Islet of Langerhans (tissue), 1 donor: Measurements from ENCODE around the gene NCKAP1.
"Not testable (repeated sequence)": the region's sequence is repeated elsewhere in the genome, so short reads cannot be mapped to it uniquely, and the experiment has no call there.

ENCODE experiments used
- FAIRE-seq: peaks from one replicate; lab custom pipeline; 2011; peaks lifted over from hg19 to GRCh38; lab: Jason Lieb, UNC

The NCKAP1 gene

DNA sequence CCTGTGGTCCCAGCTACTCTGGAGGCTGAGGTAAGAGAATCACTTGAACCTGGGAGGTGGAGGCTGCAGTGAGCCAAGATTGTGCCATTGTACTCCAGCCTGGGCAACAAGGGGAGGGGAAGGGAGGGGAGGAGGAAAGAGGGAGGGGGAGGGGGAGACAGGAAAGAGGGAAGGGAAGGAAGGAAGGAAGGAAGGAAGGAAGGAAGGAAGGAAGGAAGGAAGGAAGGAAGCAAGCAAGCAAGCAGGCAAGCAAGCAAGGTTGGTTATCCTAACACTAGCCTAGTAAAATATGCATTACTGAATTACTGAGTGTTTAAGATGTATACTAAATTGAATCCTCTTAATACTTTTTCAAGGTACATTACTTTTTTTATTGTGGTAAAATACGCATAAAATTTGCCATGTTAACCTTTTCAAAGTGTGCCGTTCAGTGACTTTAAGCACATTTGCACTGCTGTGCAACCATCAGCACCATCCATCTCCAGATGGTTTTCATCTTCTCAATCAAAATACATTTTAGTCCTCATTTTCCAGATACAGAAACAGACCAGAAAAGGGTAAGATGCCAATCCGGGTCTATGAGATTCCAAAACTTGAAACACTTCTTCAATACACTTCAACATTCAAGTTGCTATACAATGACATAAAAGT lies 28.9 kb downstream of the NCKAP1 start:
- no peak for FAIRE-seq

DNA sequence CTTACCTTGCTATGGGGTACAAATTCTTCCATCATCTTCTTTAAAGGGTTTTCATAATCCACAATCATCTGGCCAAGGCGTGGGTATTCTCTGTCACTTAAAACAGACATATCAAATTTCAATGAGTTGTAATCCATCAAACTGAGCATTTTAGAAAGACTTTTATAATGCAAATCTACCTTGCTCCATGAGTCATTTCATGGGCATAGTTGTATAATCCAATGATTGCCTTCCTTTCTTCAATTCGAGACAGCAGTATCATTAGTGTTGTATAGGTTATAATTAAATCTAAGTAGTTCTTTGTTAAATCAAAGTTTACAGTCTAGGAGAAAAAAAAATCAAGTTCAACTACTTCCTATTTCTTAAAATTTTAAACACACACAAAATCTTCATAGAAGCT lies 36.3 kb downstream of the NCKAP1 start:
- no peak for FAIRE-seq

DNA sequence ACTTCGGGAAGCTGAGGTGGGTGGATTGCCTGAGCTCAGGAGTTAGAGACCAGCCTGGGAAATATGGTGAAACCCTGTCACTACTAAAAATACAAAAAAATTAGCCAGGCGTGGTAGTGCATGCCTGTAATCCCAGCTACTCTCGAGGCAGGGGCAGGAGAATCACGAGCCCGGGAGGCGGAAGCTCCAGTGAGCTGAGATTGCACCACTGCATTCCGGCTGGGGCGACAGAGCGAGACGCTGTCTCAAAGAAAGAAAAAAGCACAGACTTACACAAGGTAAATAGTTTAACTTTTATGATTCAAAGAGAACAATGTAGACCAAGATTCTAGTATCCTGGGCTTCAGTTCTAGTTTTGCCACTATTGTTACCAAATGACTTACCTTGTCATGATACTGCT lies 37.4 kb downstream of the NCKAP1 start:
- no peak for FAIRE-seq

DNA sequence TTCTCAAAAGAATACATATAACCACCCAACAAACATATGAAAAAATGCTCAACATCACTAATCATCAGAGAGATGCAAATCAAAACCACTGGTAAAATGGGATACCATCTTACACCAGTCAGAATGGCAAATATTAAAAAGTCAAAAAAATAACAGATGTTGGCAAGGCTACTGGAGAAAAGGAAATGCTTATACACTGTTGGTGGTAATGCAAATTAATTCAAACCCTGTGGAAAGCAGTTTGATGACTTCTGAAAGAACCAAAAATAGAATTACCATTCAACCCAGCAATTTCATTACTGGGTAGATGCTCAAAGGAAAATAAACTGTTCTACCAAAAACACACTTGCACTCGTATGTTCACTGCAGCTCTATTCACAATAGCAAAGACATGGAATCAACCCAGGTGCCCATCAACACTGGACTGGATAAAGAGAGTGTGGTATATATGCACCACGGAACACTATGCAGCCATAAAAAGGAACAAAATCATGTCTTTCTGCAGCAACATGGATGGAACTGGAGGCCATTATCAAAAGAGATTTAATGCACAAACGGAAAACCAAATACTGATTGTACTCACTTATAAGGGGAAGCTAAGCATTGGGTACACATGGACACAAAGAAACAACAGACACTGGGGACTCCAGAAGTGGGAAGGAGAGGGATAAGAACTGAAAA lies 38.8 kb downstream of the NCKAP1 start:
- no peak for FAIRE-seq

DNA sequence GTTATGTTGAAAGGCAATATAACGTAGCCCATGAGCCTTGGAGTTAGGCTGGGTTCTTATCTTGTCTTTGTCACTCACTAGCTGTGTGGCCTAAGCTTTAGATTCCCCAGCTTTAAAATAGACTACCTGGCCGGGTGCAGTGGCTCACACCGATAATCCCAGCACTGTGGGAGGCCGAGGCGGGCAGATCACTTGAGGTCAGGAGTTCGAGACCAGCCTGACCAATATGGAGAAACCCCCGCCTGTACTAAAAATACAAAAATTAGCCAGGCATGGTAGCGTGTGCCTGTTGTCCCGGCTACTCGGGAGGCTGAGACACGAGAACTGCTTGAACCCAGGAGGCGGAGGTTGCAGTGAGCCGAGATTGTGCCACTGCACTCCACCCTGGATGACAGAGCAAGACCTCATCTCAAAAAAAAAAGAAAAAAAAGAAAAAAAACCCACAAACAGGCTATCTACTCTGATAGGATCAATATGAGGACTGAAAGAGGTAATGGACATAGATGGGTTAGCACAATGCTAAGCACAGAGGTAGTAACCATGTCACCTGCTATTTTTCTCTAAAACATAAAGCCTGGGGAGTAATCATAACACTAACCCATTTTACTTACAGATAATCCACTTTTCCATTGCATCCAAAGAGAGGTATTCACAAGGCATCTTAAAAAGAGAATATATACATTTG lies 43.9 kb downstream of the NCKAP1 start:
- FAIRE-seq, result no peak

DNA sequence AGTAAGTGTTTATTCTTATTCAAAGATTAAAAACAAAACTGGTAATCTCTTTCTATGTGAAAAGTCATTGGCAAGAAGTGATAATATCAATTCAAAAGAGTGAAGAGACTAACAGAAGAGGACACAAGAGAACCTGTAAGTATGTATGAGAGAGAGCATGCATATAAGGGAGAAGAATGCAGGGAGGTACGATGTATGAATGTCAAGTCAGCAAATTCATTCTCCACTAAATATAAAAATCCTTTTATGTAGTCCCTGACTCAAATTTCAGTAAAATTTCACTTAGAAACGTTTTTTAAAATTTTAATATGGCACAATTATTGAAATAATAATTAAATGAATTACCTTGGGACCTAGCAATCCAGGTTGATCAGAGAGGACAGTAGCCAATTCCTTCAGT lies 55.3 kb downstream of the NCKAP1 start:
- FAIRE-seq, result no peak

DNA sequence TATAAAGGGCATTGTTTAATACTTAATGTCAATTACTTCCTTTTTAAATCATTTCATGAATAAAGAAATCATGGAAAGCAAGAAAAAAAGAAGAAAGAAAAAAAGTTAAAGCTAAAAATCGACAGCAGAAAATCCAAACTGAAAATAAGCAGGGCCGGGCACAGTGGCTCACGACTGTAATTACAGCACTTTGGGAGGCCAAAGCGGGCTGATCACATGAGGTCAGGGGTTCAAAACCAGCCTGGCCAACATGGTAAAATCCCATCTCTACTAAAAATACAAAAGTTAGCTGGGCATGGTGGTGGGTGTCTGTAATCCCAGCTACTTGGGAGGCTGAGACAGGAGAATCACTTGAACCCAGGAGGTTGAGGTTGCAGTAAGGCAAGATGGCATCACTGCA lies 56.8 kb downstream of the NCKAP1 start:
- FAIRE-seq, result not testable (repeated sequence)

DNA sequence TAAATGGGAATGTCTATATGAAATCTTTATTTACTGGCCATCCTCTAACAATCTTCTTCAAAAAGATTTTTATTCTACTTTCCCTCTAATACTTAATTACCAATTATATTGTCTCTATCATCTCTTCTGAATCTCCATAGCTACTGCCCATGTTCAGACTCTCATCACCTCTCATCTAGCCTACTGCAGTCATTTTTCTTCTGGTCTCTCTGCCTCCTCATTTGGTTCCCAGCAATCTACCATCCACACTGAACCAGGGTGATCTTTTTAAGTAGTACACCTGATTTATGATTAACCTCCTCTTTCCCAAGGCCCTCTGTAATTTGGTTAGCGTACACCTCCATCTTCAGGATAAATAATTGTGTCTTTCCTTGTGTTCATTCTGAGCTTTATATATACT lies 57.6 kb downstream of the NCKAP1 start:
- FAIRE-seq, result no peak

DNA sequence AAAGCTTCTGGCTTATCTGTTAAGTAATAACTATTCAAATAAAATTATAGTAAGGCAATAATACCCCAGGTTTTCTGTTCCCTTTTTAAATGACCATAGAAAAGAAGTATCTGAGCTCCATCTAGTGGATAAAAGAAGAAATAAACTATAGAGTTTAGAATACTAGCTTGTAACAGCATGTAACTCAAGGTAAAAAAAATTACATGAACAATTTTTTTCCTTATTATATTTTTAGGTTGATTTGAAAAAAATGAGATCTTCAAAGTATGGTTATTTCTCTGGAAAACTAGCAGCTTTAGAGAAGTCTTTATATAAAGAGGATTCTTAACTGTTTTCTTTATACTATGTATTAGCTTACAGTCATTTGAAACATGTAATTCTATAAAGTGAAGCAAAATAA lies 58.1 kb downstream of the NCKAP1 start:
- peak; percentile 100 for FAIRE-seq

DNA sequence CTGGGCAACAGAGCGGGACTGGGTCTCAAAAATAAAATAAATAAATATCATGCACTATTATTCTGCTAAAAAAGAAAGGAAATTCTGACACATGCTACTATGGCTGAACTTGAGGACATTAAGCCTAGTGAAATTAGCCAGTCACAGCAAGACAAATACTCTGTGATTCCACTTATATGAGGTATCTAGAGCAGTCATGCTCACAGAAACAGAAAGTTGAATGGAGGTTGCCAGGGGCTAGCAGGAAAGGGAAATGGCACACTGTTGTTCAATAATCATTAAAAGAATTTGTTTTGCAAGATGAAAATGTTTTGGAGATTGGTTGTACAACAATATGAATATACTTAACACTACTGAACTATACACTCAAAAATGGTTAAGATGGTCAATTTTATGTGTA lies 60.8 kb downstream of the NCKAP1 start:
- peak; percentile 45 for FAIRE-seq

DNA sequence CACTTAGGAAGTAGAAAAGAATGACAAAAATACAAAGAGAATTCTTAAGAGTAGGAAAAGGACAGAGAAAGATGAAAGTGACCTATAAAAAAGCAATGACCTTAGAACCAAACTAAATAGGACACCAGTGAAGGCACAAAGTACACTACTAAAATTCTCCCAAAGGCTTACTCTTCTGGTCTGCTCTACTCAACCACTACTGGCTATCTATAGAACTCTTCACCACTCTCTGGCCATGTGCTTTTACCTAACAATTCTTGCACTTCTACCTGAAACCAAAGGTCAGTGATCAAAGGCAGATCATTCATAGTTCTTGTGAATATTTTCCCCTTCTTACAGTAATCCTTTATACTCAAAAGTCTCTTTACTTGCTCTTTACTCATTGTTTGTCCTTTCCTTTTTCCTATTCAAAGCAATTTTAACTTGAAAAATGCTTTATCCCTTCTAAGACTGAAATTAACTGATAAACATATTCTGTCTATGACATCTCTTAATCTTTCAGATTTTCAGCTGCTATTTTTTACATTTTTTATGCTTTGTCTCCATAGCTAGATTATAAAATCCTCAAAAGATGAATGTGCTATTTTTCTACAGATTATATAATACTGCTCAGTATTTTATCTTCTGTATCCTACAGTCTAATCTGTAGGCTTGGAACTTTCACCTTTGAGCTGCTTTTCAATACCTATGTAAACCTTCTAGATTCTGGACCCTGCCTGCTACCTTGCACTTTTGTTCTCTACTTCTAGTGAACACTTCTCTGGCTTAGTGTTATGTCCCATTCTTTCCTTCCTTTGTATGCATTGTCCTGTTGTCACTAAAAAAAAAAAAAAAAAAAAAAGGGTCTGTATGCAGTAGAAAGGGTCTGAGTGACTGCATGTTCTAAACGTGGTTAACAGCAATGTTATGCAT lies 64.6 kb downstream of the NCKAP1 start:
- FAIRE-seq, result no peak

DNA sequence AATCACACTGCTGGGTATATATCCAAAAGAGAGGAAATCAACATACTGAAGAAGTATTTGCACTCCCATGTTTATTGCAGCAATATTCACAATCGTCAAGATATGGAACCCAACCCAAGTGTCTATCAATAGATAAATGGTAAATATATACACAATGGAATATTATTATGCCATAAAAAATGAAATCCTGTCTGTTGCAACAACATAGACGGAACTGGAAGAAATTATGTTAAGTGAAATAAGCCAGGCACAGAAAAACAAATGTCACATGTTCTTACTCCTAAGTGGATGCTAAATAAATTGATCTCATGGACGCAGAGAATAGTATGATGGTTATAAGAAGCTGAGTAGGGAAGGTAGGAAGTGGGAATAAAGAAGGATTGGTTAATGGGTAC lies 65.7 kb downstream of the NCKAP1 start:
- FAIRE-seq, result no peak

DNA sequence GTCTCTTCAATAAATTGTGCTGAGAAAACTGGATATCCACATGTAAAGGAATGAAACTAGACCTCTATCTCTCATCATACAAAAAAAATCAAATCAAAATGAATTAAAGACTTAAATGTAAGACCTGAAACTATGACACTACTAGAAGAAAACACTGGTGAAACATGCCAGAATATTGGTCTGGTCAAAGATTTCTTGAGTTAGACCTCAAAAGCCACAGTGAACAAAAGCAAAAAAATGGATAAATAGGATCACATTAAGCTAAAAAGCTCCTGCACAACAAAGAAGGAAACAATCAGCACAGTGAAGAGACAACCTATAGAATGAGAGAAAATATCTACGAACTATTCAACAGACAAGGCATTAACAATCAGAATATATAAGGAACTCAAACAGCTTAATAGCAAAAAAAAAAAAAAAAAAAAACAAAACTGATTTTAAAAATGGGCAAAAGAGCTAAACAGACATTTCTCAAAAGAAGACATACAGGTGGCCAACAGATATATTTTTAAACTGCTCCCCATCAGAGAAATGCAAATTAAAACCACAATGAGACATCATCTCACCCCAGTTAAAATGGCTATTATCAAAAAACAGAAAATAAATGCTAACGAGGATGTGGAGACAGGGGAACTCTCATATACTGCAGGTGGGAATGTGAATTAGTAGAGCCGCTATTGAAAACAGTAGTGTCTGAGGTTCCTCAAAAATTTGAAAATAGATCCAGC lies 66.3 kb downstream of the NCKAP1 start:
- no peak for FAIRE-seq

DNA sequence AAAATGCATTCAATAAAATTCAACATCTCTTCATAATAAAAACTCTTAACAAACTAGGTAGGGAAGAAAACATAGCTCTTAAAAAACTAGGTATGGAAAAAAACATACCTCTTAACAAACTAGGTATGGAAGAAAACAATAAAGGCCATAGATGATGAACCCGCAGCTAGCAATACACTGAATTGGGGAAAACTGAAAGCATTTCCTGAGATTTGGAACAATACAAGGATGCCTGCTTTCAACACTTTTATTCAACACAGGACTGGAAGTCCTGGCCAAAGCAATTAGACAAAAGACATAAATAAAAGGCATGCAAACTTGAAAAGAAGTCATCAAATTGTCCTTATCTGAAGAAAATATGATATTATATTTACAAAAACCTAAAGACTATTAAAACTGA lies 67.8 kb downstream of the NCKAP1 start:
- FAIRE-seq, result peak; percentile 86

DNA sequence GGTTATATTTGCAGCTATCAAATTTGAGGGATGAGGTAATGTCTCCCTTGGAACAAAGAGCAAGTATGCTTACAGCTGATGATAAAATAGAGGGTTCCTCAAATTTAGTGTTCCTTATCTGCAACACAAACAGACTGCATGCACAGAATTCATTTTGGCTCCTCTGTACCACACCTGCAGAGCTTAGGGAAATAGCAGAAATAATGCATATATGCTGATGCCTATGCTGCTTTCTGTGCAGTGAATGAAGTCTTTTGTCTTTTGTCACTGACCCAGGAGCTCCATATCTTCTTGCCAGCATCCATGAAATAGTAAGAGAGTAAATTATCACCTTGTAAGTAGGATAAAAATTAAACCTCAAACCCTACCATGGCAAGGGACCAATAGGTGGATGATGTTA lies 69.8 kb downstream of the NCKAP1 start:
- no peak for FAIRE-seq

DNA sequence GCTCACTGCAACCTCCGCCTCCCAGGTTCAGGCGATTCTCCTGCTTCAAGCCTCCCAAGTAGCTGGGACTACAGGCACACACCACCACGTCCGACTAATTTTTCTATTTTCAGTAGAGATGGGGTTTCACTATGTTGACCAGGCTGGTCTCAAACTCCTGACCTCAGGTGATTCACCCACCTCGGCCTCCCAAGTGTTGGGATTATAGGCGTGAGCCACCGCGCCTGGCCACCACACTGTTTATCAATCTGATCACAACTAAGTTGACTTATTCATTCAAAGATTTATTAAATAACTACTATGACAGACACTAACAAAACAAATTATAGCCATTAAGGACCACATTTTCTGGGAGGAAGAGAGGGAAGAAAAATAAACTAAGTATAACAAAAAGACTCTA lies 71.9 kb downstream of the NCKAP1 start:
- FAIRE-seq, result not testable (repeated sequence)

DNA sequence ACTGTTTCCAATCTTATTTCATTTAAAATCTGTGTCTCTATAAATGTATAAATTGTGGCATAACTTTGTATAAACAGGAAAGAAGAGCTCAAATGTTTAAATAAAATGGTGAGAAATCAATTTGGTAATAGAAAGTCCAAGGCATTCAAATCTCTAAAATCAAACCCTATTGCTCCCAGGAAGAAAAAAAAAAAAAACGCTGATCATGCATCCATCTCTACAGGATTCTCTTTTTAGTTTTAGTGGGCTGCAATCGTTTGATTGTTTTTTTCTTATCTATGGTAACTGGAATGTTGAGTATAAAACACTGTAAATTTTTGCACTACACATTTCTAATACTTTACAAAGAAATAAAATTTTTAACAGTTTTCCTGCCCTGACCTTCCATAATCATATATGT lies 75.6 kb downstream of the NCKAP1 start:
- peak; percentile 56 for FAIRE-seq

DNA sequence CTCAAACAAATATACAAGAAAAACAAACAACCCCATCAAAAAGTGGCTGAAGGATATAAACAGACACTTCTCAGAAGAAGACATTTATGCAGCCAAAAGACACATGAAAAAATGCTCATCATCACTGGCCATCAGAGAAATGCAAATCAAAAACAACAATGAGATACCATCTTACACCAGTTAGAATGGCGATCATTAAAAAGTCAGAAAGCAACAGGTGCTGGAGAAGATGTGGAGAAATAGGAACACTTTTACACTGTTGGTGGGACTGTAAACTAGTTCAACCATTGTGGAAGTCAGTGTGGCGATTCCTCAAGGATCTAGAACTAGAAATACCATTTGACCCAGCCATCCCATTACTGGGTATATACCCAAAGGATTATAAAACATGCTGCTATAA lies 77.4 kb downstream of the NCKAP1 start:
- not testable (repeated sequence) for FAIRE-seq

DNA sequence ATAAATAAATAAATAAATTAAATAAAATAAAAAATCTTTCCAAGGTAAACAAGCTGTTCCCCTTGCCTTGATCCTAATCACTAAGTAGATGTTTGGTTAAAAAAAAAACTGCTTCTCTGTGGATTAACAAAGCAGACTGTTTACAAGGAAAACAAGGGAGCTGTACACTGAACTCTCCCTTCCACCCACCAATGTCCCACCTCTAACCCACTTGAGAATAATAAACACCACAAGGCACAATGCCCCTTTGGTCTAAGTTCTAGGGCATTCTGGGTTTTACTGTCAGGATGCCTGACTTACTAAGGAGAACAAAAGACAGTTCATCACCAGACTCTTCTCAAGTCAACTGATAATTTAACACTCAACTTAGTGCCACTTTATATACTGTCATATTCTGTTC lies 83.5 kb downstream of the NCKAP1 start:
- no peak for FAIRE-seq

DNA sequence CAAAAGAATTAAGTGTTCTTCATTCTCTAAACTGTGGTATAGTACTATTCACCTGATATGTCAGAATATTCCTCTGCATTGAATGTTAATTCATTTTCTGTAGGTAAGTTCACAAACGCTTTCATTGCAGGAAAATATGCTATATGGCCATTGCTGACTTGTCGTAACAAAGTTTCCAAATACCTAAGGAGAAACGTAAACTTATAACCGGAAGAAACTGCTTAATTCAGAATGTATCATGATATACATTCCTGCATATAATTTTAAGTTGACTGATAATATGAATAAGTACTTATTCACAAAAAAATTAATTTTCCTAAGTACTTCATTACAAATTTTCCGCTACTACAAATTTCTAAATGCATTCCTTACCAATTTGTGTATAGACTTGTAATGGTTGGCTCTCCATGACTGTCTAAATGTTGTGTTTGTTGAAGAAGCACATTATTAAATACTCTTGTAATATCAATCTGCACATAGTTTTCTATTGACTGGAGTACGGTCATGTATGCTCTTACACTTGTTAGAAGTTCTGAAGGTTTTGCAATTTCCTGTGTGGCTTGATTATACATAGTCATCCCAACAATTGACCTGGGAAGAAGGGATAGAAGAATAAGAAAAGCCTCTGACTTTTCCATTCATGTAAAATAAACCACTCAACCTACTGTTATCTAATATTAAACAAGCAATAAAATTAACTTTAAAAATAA lies 85.4 kb downstream of the NCKAP1 start:
- FAIRE-seq, result peak; percentile 75

DNA sequence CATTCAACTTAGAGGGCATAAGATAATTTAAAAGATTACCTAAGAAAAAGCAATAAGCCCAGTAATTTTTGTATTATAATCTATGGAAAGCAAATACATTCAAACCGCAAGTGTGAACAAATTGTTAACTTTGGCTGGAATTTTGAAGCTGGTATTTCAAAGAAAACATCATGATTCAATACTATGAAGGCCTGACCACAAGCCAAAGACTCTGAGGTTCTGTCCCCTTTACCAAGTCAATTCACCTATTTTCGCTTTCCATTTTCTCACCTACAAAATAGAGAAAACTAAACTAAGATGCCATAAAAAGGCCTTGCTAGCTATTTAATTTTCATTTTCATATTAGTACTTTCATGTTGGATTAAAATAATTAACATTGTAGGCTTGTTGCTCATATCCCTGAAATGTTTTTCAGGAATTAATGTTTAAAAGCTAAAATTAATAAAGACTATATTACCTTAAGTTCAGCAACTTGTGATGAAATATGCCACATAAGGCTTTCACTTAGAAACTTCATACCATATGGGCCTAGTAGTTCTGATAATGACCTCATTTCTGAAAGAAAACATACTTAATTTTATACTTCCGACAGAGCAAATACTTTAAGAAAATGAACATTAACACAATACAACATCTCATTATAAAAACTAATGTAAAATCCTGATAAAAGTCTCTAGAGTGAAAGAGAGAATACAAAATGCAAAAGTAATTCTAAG lies 86.2 kb downstream of the NCKAP1 start:
- no peak for FAIRE-seq
